Measurements from ENCODE around the gene GMPPB.

- TF ChIP-seq, protein P1, sequence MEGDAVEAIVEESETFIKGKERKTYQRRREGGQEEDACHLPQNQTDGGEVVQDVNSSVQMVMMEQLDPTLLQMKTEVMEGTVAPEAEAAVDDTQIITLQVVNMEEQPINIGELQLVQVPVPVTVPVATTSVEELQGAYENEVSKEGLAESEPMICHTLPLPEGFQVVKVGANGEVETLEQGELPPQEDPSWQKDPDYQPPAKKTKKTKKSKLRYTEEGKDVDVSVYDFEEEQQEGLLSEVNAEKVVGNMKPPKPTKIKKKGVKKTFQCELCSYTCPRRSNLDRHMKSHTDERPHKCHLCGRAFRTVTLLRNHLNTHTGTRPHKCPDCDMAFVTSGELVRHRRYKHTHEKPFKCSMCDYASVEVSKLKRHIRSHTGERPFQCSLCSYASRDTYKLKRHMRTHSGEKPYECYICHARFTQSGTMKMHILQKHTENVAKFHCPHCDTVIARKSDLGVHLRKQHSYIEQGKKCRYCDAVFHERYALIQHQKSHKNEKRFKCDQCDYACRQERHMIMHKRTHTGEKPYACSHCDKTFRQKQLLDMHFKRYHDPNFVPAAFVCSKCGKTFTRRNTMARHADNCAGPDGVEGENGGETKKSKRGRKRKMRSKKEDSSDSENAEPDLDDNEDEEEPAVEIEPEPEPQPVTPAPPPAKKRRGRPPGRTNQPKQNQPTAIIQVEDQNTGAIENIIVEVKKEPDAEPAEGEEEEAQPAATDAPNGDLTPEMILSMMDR (IDR thresholded peaks at IDR 0.05), result no peak
- TF ChIP-seq POLR2A (IDR thresholded peaks at IDR 0.05), result no peak
- no peak for TF ChIP-seq POLR2AphosphoS5 (IDR thresholded peaks at IDR 0.05)
Observed at GRCh38 chr3:49712631-49713317, 11.0 kb downstream of the GMPPB start.
